Left lung (tissue), 10 donors: Measurements from ENCODE around the gene NPHP1. TPM values are rescaled to one million over a fixed set of nuclear protein-coding genes. Genes with fewer than 3 reads are reported as not detected.
"Not testable (repeated sequence)": the region's sequence is repeated elsewhere in the genome, so short reads cannot be mapped to it uniquely, and the experiment has no call there.

Experiments used
- ATAC-seq: fragments of 200-7000 bp; cut with Tn5 transposase; one replicate; pipeline ENCODE4 v1.9.1; 2020; ENCODE audit warnings: moderate library complexity
- DNase-seq, 4 donors: peaks; one replicate each; pipeline ENCODE4 v3.0.0-alpha.2; 2013 to 2020
- H3K27ac ChIP-seq, 2 donors: fragments of 200-600 bp; sonication (generic) in 1 of 2; one replicate each; pipeline versions ENCODE4 v1.5.0 to v1.8.0; 2020 to 2021
- H3K27me3 ChIP-seq, 2 donors: fragments of 200-600 bp; sonication (generic) in 1 of 2; one replicate each; pipeline versions ENCODE4 v1.5.0 to v1.8.0; 2020 to 2021
- H3K36me3 ChIP-seq, 2 donors: fragments of 200-600 bp; sonication (generic) in 1 of 2; one replicate each; pipeline versions ENCODE4 v1.5.0 to v1.8.0; 2020 to 2021
- H3K4me1 ChIP-seq, 2 donors: fragments of 200-600 bp; one replicate each; pipeline ENCODE4 v1.8.0; 2021
- H3K4me3 ChIP-seq, 2 donors: fragments of 200-600 bp; sonication (generic) in 1 of 2; one replicate each; pipeline versions ENCODE4 v1.5.0 to v1.8.0; 2020 to 2021; ENCODE audit warnings: mild to moderate bottlenecking in 1 of 2
- H3K9me3 ChIP-seq, 2 donors: fragments of 200-600 bp; sonication (generic) in 1 of 2; one replicate each; pipeline versions ENCODE4 v1.5.0 to v1.8.0; 2020 to 2021
- intact Hi-C, 2 donors: fragments of 100-400 bp; cut with DNase I; formaldehyde crosslinking; loops; one replicate each; pipeline versions ENCODE4 v1.11.2 to v1.14.2; 2022
- polyA plus RNA-seq, 6 donors: library from polyadenylated mRNA; unstranded; fragments of 120-200 nt; gene quantifications; one replicate each; pipeline ENCODE4 v1.2.1, GENCODE V29; 2013; ENCODE audit not compliant: insufficient read length in 6 of 6
- total RNA-seq, 2 donors: library from RNA; stranded (reverse); fragmentation: NEBNext Ultra II Directional; extraction: Animal tissue kit (Norgen Biotek cat#: 25700); gene quantifications; one replicate each; pipeline ENCODE4 v1.2.1, GENCODE V29; 2021
- TF ChIP-seq, protein P1 (sequence below), 2 donors: fragments of 200-600 bp; sonication (generic) in 1 of 2; IDR thresholded peaks; one replicate each; pipeline versions ENCODE4 v1.5.0 to v1.8.0; 2021; ENCODE audit warnings: antibody characterized with exemption in 2 of 2
- donor health status: DM: no; HTN: yes; CAD: no.
- donor health status: DM: no; HTN: no; CAD: no.

Gene NPHP1
- total and polyA plus RNA-seq, 8 donors: 5.3 to 19.2 (median 13.5) TPM

GRCh38 chr2:110221938-110222337, 17.1 kb upstream of the NPHP1 start:
- no peaks in the 10 kb centered on the region for H3K9me3 ChIP-seq

GRCh38 chr2:110220190-110220564, 15.4 kb upstream of the NPHP1 start:
- no peak overlapping the region for H3K27ac ChIP-seq
- ATAC-seq: no peak
- H3K9me3 ChIP-seq: no peaks in the 10 kb centered on the region
- no peak for DNase-seq
- no peaks in the 10 kb centered on the region for H3K4me1 ChIP-seq
- no peaks in the 10 kb centered on the region for H3K36me3 ChIP-seq
- peaks cover 8 to 17% of the 10 kb centered on the region in 2 donors for H3K27me3 ChIP-seq
- intact Hi-C loops: no loop called here
- TF ChIP-seq, protein P1, sequence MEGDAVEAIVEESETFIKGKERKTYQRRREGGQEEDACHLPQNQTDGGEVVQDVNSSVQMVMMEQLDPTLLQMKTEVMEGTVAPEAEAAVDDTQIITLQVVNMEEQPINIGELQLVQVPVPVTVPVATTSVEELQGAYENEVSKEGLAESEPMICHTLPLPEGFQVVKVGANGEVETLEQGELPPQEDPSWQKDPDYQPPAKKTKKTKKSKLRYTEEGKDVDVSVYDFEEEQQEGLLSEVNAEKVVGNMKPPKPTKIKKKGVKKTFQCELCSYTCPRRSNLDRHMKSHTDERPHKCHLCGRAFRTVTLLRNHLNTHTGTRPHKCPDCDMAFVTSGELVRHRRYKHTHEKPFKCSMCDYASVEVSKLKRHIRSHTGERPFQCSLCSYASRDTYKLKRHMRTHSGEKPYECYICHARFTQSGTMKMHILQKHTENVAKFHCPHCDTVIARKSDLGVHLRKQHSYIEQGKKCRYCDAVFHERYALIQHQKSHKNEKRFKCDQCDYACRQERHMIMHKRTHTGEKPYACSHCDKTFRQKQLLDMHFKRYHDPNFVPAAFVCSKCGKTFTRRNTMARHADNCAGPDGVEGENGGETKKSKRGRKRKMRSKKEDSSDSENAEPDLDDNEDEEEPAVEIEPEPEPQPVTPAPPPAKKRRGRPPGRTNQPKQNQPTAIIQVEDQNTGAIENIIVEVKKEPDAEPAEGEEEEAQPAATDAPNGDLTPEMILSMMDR (IDR thresholded peaks at IDR 0.05): no peak
- H3K4me3 ChIP-seq: no peak overlapping the region

More at GRCh38 chr2:110221938-110222337, 17.1 kb upstream of the NPHP1 start:
- no peaks in the 10 kb centered on the region for H3K4me1 ChIP-seq
- TF ChIP-seq, protein P1 (IDR thresholded peaks at IDR 0.05): no peak
- intact Hi-C loops: no loop called here
- no peak overlapping the region for H3K27ac ChIP-seq
- no peak for ATAC-seq
- H3K27me3 ChIP-seq: peaks cover 8 to 21% of the 10 kb centered on the region in 2 donors
- H3K4me3 ChIP-seq: no peak overlapping the region
- DNase-seq: no peak
- H3K36me3 ChIP-seq: no peaks in the 10 kb centered on the region

- Histone ChIP-seq H3K9me3 (no peaks in the 10 kb centered on the region), H3K27ac (no peak overlapping the region), H3K4me3 (no peak overlapping the region), H3K36me3 (no peaks in the 10 kb centered on the region), H3K27me3 (peaks cover 6 to 11% of the 10 kb centered on the region in 2 donors), H3K4me1 (no peaks in the 10 kb centered on the region)
- intact Hi-C loops: no loop called here
- DNase-seq (no peak), ATAC-seq (peak; percentile 49)
- TF ChIP-seq, protein P1 (IDR thresholded peaks at IDR 0.05): no peak
Measured at GRCh38 chr2:110219496-110220189, 14.8 kb upstream of the NPHP1 start.

DNA sequence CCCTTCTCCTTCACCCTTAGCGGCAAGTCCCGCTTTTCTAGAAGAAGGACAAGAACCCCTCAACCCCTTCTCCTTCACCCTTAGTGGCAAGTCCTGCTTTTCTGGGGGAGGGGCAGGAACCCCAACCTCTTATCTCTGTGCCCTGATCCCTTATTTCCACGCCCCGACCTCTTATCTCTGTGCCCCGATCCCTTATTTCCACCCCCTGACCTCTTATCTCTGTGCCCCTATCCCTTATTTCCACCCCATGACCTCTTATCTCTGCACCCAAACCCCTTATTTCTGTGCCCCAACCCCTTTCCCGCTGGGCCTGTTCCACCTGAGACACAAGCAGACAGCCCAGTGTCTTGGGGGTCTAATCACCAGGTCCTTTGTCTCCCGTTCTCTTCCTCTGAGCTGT, 14.1 kb upstream of the NPHP1 start:
- H3K27ac ChIP-seq, DNase-seq, ATAC-seq, H3K4me1 ChIP-seq, intact Hi-C loops, H3K36me3 ChIP-seq, H3K27me3 ChIP-seq, H3K9me3 ChIP-seq, H3K4me3 ChIP-seq: not testable (repeated sequence)

DNA sequence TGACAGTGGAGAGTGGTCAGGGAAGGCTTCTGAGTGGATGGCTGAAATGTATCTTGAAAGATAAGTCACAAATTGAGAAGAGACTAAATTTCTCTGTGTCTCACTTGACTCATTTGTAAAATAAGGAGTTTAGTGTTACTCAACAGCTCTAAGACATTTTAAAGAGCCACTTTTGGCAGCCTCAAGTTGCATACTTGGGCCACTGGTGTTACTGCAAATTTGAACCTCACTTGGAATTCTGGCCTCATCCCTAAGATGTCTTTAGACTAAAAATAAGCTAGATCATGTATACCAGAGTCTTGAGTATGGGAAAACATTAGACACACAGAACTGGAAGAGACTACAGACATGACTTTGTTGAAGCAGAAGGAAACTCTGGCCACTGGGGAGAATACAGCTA, 12.0 kb upstream of the NPHP1 start:
- H3K27ac ChIP-seq: no peak overlapping the region
- no peak for DNase-seq
- H3K4me1 ChIP-seq: peaks cover 0 to under 1% of the 10 kb centered on the region in 2 donors
- no peaks in the 10 kb centered on the region for H3K9me3 ChIP-seq
- intact Hi-C loops: no loop called here
- no peak for ATAC-seq
- H3K4me3 ChIP-seq: no peak overlapping the region
- no peaks in the 10 kb centered on the region for H3K27me3 ChIP-seq
- TF ChIP-seq, protein P1 (IDR thresholded peaks at IDR 0.05): no peak
- no peaks in the 10 kb centered on the region for H3K36me3 ChIP-seq

GRCh38 chr2:110216199-110216598, 11.4 kb upstream of the NPHP1 start:
- H3K36me3 ChIP-seq: no peaks in the 10 kb centered on the region
- H3K4me3 ChIP-seq: no peak overlapping the region
- TF ChIP-seq, protein P1 (IDR thresholded peaks at IDR 0.05): no peak
- H3K27ac ChIP-seq: no peak overlapping the region
- H3K27me3 ChIP-seq: no peaks in the 10 kb centered on the region
- no peaks in the 10 kb centered on the region for H3K9me3 ChIP-seq
- no peak for ATAC-seq
- H3K4me1 ChIP-seq: peaks cover 0 to 7% of the 10 kb centered on the region in 2 donors
- DNase-seq: no peak
- intact Hi-C loops: no loop called here
